ENCODE results near the gene HDAC9. TPM values are rescaled to one million over a fixed set of nuclear protein-coding genes. Genes with fewer than 3 reads are reported as not detected.

Gene HDAC9
- total and polyA plus RNA-seq, 2 of the 13 experiments (the other 11 are each of a cell fraction or from before 2014, with no cell fraction given), result 0.05 to 0.07 TPM

DNA sequence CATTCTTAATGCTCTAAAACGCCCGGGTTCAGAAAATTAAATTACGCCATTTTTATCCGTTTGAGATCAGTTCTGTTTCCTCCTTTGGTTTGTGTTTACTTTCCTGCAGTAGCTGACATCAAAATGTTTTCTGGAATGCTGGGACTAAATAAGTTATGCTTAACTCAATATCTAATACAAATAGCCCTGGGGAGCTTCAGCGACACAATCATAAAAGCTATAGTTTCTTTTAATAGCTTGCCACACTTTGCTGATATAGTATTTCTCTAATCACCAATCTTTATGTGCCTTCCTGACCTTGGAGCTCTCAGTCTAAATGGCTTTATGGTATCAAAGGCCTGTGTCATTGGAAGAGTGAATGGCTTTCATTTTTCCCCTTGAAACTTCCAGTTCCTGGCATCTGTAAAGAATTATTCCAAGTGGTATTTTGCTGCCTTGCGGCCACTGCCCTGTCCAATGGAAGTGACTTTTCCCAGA, 202.7 kb downstream of the HDAC9 start:
- in situ Hi-C loops (cut with HindIII; ENCODE audit: extremely low pct_ligation_motif_present, low pct_unique_long_range_greater_than_20kb) (no loop called here), intact Hi-C loops (cut with micrococcal nuclease; ENCODE audit: unreplicated experiment) (loop anchor here (10.0 kb wide), 1 partner anchor 57 kb away; no protein-coding TSS in a partner anchor)
- H3K9ac ChIP-seq (ENCODE audit: insufficient read depth, low read depth, low read length), result no peak overlapping the region
- no peaks in the 10 kb centered on the region for H3K9me3 ChIP-seq (ENCODE audit: low read length)
- H3K27me3 ChIP-seq (ENCODE audit: control insufficient read depth in 1 of 2, insufficient read depth in 2 of 2, low read length in 2 of 2), result no peaks in the 10 kb centered on the region
- H3K79me2 ChIP-seq (ENCODE audit: insufficient read depth, low read length), result no peaks in the 10 kb centered on the region
- H3K27ac ChIP-seq (ENCODE audit: extremely low read length, insufficient read depth, low read length), result no peak overlapping the region
- BruUV-seq (replicated peaks), result no TSS peak
- ChIA-PET CTCF (ENCODE audit: low intra/inter-chr PET ratio, low total read pairs) (no interaction called here), POLR2A (no interaction called here)
- no peak overlapping the region for H3K4me2 ChIP-seq (ENCODE audit: low read depth, low read length)
- TF ChIP-seq ZFP41 (CRISPR knock-in tag; IDR thresholded peaks at IDR 0.05; ENCODE audit: borderline replicate concordance), result no peak
- TF ChIP-seq, protein P1, sequence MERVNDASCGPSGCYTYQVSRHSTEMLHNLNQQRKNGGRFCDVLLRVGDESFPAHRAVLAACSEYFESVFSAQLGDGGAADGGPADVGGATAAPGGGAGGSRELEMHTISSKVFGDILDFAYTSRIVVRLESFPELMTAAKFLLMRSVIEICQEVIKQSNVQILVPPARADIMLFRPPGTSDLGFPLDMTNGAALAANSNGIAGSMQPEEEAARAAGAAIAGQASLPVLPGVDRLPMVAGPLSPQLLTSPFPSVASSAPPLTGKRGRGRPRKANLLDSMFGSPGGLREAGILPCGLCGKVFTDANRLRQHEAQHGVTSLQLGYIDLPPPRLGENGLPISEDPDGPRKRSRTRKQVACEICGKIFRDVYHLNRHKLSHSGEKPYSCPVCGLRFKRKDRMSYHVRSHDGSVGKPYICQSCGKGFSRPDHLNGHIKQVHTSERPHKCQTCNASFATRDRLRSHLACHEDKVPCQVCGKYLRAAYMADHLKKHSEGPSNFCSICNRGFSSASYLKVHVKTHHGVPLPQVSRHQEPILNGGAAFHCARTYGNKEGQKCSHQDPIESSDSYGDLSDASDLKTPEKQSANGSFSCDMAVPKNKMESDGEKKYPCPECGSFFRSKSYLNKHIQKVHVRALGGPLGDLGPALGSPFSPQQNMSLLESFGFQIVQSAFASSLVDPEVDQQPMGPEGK (CRISPR knock-in tag; IDR thresholded peaks at IDR 0.05), result no peak
- TF ChIP-seq LCORL (IDR thresholded peaks at IDR 0.05), result no peak
- no peak for TF ChIP-seq LCORL (CRISPR knock-in tag; IDR thresholded peaks at IDR 0.05)
- no peak for TF ChIP-seq ZBTB38 (CRISPR knock-in tag; IDR thresholded peaks at IDR 0.05)
- no peaks in the 10 kb centered on the region for H4K20me1 ChIP-seq (ENCODE audit: insufficient read depth, low read length)
- no peak overlapping the region for H3K4me3 ChIP-seq (replicated peaks in 1 of 3; ENCODE audit: insufficient read depth in 1 of 3, low read depth in 2 of 3, low read length in 3 of 3)
- no peaks in the 10 kb centered on the region for H3K36me3 ChIP-seq (replicated peaks in 1 of 2; ENCODE audit: control insufficient read depth in 1 of 2, insufficient read depth in 2 of 2, low read length in 2 of 2)
- 14% methylated on average over 6 of the region's 6 CpGs for WGBS (ENCODE audit: low lambda C conversion rate)
- no peak overlapping the region for H2AFZ ChIP-seq (ENCODE audit: low read length)
- no peak for ATAC-seq
- FAIRE-seq, result no peak
- DNase-seq (ENCODE audit: low spot score), result no peak
- no peaks in the 10 kb centered on the region for H3K4me1 ChIP-seq (ENCODE audit: insufficient read depth, low read length)

DNA sequence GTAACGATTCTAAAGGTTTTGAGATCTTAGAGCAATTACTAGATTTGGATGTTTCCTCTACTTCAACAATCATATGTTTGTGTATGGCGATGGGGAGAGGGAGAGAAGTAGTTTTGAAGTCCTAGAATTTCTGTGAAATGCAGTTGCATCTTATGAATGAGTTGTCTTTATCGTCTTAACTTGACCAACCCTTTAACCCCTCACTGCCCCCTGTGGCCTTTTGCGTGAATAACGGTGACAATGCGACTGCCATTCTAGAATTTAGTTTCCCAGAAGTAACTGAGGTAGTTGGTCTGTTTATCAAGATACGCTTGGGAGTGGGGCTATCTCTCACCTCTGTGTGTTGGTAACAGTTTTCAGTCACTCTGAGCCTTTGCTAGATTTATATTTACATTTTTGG, 204.6 kb downstream of the HDAC9 start:
- ChIA-PET POLR2A (no interaction called here), CTCF (ENCODE audit: low intra/inter-chr PET ratio, low total read pairs) (no interaction called here)
- WGBS (ENCODE audit: low lambda C conversion rate), result 2% methylated on average over 7 of the region's 7 CpGs
- Histone ChIP-seq H3K27ac (ENCODE audit: extremely low read length, insufficient read depth, low read length) (no peak overlapping the region), H3K79me2 (ENCODE audit: insufficient read depth, low read length) (no peaks in the 10 kb centered on the region), H2AFZ (ENCODE audit: low read length) (no peak overlapping the region), H3K9me3 (ENCODE audit: low read length) (no peaks in the 10 kb centered on the region), H3K4me2 (ENCODE audit: low read depth, low read length) (no peak overlapping the region), H3K36me3 (replicated peaks in 1 of 2; ENCODE audit: control insufficient read depth in 1 of 2, insufficient read depth in 2 of 2, low read length in 2 of 2) (no peaks in the 10 kb centered on the region), H3K27me3 (ENCODE audit: control insufficient read depth in 1 of 2, insufficient read depth in 2 of 2, low read length in 2 of 2) (no peaks in the 10 kb centered on the region), H3K4me1 (ENCODE audit: insufficient read depth, low read length) (no peaks in the 10 kb centered on the region), H3K9ac (ENCODE audit: insufficient read depth, low read depth, low read length) (no peak overlapping the region), H3K4me3 (replicated peaks in 1 of 3; ENCODE audit: insufficient read depth in 1 of 3, low read depth in 2 of 3, low read length in 3 of 3) (no peak overlapping the region), H4K20me1 (ENCODE audit: insufficient read depth, low read length) (no peaks in the 10 kb centered on the region)
- DNase-seq (ENCODE audit: low spot score) (no peak), FAIRE-seq (no peak), ATAC-seq (peak; percentile 34; the same call in 1 of the 3 replicates)
- TF ChIP-seq ZNF616 (CRISPR knock-in tag; IDR thresholded peaks at IDR 0.05; ENCODE audit: low read depth) (no peak), TOPORS (CRISPR knock-in tag; IDR thresholded peaks at IDR 0.05) (no peak), MAFG (CRISPR knock-in tag; IDR thresholded peaks at IDR 0.05) (no peak)
- TF ChIP-seq, protein P2, sequence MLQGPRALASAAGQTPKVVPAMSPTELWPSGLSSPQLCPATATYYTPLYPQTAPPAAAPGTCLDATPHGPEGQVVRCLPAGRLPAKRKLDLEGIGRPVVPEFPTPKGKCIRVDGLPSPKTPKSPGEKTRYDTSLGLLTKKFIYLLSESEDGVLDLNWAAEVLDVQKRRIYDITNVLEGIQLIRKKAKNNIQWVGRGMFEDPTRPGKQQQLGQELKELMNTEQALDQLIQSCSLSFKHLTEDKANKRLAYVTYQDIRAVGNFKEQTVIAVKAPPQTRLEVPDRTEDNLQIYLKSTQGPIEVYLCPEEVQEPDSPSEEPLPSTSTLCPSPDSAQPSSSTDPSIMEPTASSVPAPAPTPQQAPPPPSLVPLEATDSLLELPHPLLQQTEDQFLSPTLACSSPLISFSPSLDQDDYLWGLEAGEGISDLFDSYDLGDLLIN (CRISPR knock-in tag; IDR thresholded peaks at IDR 0.05; ENCODE audit: borderline replicate concordance), result no peak
- TF ChIP-seq, protein P3, sequence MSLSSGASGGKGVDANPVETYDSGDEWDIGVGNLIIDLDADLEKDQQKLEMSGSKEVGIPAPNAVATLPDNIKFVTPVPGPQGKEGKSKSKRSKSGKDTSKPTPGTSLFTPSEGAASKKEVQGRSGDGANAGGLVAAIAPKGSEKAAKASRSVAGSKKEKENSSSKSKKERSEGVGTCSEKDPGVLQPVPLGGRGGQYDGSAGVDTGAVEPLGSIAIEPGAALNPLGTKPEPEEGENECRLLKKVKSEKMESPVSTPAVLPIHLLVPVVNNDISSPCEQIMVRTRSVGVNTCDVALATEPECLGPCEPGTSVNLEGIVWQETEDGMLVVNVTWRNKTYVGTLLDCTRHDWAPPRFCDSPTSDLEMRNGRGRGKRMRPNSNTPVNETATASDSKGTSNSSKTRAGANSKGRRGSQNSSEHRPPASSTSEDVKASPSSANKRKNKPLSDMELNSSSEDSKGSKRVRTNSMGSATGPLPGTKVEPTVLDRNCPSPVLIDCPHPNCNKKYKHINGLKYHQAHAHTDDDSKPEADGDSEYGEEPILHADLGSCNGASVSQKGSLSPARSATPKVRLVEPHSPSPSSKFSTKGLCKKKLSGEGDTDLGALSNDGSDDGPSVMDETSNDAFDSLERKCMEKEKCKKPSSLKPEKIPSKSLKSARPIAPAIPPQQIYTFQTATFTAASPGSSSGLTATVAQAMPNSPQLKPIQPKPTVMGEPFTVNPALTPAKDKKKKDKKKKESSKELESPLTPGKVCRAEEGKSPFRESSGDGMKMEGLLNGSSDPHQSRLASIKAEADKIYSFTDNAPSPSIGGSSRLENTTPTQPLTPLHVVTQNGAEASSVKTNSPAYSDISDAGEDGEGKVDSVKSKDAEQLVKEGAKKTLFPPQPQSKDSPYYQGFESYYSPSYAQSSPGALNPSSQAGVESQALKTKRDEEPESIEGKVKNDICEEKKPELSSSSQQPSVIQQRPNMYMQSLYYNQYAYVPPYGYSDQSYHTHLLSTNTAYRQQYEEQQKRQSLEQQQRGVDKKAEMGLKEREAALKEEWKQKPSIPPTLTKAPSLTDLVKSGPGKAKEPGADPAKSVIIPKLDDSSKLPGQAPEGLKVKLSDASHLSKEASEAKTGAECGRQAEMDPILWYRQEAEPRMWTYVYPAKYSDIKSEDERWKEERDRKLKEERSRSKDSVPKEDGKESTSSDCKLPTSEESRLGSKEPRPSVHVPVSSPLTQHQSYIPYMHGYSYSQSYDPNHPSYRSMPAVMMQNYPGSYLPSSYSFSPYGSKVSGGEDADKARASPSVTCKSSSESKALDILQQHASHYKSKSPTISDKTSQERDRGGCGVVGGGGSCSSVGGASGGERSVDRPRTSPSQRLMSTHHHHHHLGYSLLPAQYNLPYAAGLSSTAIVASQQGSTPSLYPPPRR (CRISPR knock-in tag; IDR thresholded peaks at IDR 0.05; ENCODE audit: borderline replicate concordance), result no peak
- intact Hi-C loops (cut with micrococcal nuclease; ENCODE audit: unreplicated experiment), result no loop called here
- in situ Hi-C loops (cut with HindIII; ENCODE audit: extremely low pct_ligation_motif_present, low pct_unique_long_range_greater_than_20kb), result no loop called here
- BruUV-seq (replicated peaks), result no TSS peak
